Peyer's patch (tissue), 4 donors: ENCODE results near the gene TMTC2.

Experiments
- POLR2A ChIP-seq, 2 donors: fragments of 450-650 bp; IDR thresholded peaks; one replicate each; pipeline ENCODE4 v1.5.1; 2017; ENCODE audit warnings: antibody characterized with exemption in 2 of 2, mild to moderate bottlenecking in 2 of 2, moderate library complexity in 2 of 2
- TF ChIP-seq, protein P1 (sequence below), 6 experiments: fragments of 450-650 bp in 4 of 6; fragments of 200-600 bp in 2 of 6; sonication (generic) in 1 of 6; IDR thresholded peaks; one replicate each; pipeline ENCODE4 v1.5.1; 2017 to 2019; ENCODE audit warnings: antibody characterized with exemption in 6 of 6, mild to moderate bottlenecking in 3 of 6, moderate library complexity in 1 of 6

DNA sequence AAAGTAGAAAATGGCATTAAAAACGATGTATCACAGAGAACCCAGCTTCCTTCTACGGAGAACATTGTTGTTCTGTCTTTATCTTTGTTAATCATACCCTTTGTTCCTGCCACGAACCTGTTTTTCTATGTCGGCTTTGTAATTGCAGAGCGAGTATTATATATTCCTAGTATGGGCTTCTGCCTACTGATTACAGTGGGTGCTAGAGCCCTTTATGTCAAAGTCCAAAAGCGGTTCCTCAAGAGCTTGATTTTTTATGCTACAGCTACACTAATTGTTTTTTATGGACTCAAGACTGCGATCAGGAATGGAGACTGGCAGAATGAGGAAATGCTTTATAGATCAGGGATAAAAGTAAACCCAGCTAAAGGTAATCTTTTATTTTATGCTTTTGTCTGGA lies 209.6 kb downstream of the TMTC2 start:
- TF ChIP-seq, protein P1, sequence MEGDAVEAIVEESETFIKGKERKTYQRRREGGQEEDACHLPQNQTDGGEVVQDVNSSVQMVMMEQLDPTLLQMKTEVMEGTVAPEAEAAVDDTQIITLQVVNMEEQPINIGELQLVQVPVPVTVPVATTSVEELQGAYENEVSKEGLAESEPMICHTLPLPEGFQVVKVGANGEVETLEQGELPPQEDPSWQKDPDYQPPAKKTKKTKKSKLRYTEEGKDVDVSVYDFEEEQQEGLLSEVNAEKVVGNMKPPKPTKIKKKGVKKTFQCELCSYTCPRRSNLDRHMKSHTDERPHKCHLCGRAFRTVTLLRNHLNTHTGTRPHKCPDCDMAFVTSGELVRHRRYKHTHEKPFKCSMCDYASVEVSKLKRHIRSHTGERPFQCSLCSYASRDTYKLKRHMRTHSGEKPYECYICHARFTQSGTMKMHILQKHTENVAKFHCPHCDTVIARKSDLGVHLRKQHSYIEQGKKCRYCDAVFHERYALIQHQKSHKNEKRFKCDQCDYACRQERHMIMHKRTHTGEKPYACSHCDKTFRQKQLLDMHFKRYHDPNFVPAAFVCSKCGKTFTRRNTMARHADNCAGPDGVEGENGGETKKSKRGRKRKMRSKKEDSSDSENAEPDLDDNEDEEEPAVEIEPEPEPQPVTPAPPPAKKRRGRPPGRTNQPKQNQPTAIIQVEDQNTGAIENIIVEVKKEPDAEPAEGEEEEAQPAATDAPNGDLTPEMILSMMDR (IDR thresholded peaks at IDR 0.05) = no peak
- TF ChIP-seq POLR2A (IDR thresholded peaks at IDR 0.05) = no peak
